Middle frontal gyrus (tissue), 1 donor: ENCODE data around the gene LST1.

Experiments
- DNase-seq: peaks from one replicate; pipeline ENCODE4 v3.0.0-alpha.2; 2015; ENCODE audit warnings: low spot score; ENCODE audit errors: extremely low spot score

The LST1 gene

GRCh38 chr6:31619805-31620585 lies 33.9 kb downstream of the LST1 start:
- DNase-seq, result peak; percentile 97

- DNase-seq, result peak; percentile 26
Measured at GRCh38 chr6:31620586-31621319, 34.7 kb downstream of the LST1 start, which contains the start of gene PRRC2A. Gene PRRC2A (plus strand): TSS chr6:31620715. CDS start chr6:31622790, 2,075 bp downstream.

DNA sequence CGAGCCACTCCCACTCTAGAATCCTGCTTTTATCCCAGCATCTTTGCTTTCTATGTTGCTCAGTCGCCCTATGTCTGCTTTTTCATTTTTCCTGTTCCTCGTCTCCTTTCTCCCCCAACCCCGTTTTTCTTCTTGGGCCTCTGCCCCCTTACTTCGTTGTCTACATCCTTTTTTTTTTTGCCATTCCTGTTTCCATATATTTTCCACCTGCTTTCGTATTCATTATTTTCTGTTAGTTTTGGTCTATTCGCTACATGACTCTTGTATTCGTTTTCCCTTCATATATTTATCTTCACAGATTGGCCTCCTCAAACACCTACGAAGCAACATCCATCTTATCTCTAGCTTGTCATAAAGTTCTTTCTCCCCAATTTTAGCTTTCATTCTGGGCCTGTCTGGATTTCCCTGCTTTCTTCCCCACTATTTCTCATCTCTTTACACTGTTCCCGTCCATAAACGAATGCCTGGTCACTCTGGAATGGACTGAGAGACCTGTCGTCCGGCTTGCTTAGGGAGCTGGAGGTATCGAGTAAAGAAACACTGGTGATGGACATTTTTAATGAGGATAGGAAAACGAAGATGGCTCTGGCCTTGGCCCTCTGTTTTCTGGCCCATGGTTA lies 35.4 kb downstream of the LST1 start:
- DNase-seq, result no peak

DNA sequence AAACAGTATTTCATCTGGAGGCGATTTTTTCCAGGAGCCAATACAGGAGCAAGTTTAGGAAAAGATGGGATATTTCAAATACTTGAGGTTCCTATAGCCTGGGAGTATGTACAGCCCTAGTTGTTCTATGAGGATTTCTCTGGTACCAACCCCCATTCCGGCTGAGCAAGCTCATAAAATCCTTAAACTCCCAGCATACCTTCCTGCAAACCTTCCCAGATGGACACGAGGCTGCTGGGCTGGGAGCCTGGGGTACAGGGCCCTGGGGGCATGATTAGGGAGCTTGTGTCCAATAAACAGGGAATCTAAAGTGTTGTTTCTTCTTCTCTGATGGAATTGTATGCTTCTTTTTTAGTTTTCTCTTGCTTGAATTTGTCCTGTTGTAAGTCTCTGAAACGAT lies 35.9 kb downstream of the LST1 start:
- no peak for DNase-seq

DNA sequence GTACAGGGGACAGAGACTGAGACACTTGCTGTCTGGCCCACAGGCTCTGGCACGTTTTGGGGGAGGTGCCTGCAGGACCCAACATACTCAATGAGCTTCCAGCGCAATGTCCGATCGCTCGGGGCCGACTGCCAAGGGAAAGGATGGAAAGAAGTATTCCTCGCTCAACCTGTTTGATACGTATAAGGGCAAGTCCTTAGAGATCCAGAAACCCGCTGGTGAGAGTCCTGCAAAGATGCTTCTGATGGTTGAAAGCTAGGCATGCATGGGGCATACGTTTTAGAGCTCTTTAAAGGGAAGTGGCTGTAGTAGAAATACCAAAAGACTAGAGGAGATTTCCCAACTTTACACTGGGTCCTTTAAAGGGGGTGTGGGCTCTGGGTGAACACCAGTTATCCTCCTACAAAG lies 36.6 kb downstream of the LST1 start:
- no peak for DNase-seq

- DNase-seq, result no peak
Measured at GRCh38 chr6:31624070-31624469, 38.0 kb downstream of the LST1 start.

- no peak for DNase-seq
Measured at GRCh38 chr6:31626952-31627351, 40.9 kb downstream of the LST1 start.

- no peak for DNase-seq
Measured at GRCh38 chr6:31627690-31628287, 41.7 kb downstream of the LST1 start.

DNA sequence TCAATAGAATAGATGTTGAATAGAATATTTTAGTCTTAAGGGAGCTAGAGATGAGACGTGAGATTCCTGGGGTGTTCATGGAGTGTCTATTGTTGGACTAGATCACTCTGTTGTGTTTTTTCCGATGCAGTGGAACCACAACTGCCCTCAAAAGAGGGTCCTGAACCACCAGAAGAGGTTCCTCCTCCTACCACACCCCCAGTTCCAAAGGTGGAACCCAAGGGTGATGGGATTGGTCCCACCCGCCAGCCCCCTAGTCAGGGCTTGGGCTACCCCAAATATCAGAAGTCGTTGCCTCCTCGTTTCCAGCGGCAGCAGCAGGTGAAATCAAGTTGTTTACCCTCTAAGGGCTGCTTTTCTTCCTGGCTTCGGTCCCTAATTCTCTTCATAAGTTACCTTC lies 42.9 kb downstream of the LST1 start:
- no peak for DNase-seq

DNA sequence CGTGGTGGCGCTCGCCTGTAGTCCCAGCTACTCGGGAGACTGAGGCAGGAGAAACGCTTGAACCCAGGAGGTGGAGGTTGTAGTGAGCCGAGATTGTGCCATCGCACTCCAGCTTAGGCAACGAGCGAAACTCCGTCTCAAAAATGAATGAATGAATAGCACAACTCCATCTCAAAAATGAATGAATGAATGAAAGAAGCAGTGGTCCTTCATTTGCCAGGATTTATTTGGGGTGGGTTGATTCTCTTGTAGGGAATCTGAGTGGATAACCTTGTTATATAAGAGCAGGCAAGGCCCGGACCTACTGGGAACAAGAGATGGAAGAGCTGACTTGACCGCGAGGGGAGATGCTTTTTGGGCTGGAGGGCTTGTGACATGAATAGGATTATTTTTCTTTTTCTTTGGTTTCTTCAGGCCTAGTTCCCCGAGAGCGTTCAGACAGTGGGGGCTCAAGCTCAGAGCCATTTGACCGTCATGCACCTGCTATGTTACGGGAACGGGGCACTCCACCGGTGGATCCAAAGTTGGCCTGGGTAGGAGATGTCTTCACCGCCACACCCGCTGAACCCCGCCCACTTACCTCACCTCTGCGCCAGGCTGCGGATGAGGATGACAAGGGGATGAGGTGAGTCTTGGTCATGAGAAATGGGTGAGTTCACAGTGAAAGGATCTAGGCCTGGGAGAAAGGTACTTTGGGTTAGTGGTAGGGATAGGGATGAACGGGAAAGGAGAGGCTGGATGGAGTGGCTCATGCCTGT lies 44.3 kb downstream of the LST1 start:
- no peak for DNase-seq

GRCh38 chr6:31631209-31631608 lies 45.1 kb downstream of the LST1 start:
- no peak for DNase-seq

- no peak for DNase-seq
Measured at GRCh38 chr6:31631681-31632278, 45.7 kb downstream of the LST1 start.

- DNase-seq, result no peak
Measured at GRCh38 chr6:31632279-31632946, 46.3 kb downstream of the LST1 start.

DNA sequence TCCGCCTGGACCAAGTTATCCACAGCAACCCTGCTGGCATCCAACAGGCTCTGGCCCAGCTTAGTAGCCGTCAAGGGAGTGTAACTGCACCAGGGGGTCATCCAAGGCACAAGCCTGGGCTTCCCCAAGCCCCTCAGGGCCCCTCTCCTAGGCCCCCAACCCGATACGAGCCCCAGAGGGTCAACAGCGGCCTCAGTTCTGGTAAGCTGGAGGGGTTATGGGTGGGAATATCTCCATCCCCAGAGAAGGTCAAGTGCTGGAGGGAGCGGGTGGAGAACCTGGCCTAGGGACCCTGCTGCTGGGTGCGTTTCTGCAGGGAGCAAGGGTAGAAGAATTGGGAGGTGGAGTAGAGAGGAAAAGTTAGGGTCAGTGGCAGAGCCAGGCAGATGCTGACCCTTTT lies 47.4 kb downstream of the LST1 start:
- DNase-seq, result no peak

GRCh38 chr6:31634131-31634530 lies 48.1 kb downstream of the LST1 start:
- DNase-seq, result no peak

GRCh38 chr6:31634969-31635575 lies 49.0 kb downstream of the LST1 start:
- no peak for DNase-seq

DNA sequence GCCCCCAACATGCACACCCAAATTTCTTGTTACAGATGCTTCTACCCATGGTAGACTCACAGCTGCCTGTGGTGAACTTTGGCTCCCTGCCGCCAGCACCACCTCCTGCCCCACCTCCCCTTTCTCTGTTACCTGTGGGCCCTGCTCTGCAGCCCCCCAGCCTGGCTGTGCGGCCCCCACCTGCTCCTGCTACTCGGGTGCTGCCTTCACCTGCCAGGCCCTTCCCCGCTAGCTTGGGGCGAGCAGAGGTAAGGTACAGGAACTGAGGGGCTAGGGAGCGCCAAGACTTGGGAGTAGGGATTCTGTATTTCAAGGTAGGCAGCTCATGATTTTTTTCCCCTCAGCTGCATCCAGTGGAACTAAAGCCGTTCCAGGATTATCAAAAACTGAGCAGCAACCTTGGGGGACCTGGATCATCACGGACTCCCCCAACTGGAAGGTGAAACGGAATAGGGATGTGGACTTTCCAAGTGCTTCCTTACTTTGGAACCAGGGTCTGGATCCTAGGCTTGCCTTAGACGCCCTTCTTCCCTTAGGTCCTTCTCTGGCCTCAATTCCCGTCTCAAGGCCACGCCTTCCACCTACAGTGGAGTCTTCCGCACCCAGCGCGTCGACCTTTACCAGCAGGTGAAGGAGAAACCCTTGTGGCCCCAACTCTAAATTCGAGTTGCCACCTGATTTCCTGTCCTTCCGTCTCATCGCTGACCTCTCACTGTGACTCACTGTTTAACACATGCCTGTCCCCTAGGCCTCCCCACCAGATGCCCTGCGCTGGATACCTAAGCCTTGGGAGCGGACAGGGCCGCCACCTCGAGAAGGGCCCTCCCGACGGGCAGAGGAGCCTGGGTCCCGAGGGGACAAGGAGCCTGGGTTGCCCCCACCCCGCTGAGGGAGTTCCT lies 50.9 kb downstream of the LST1 start:
- no peak for DNase-seq
